HG03095 (cell line): ENCODE data around the gene F2R.
"Not testable (repeated sequence)": the region's sequence is repeated elsewhere in the genome, so short reads cannot be mapped to it uniquely, and the experiment has no call there.

Source experiments
- ATAC-seq: cut with Tn5 transposase; IDR thresholded peaks from one replicate; pipeline ENCODE4 v1.9.1; 2021; ENCODE audit warnings: moderate library complexity; ENCODE audit not compliant: unreplicated experiment

The F2R gene

GRCh38 chr5:76717222-76718083, 1.5 kb downstream of the F2R start:
- no peak for ATAC-seq

GRCh38 chr5:76718381-76718832, 2.5 kb downstream of the F2R start:
- no peak for ATAC-seq

- no peak for ATAC-seq
Observed at GRCh38 chr5:76718880-76719279, 3.0 kb downstream of the F2R start.

DNA sequence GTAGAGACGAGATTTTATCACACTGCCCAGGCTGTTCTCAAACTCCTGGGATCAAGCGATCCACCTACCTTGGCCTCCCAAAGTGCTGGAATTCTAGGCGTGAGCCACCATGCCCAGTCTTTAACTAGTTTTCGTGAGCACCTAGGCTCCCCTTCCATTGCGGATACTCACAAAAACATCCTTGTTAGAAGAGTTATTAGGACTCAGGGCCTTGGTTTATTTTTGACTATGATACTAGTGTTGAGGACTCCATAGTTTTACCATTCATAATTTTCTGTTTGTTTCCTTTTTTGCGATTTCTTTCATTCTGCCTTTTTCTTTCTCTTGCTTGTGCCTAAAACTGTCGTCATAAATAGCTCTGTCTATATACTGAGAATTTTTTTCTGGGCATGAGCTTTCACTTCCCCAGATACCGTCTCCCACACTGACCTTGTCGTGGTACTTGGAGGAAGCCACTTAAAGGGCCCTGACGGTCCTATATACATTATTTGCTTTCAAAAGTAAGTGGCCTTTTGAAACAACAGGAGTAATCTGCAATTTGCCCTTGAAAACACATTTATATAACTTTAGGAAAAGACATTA, 5.2 kb downstream of the F2R start:
- ATAC-seq, result peak; percentile 88

DNA sequence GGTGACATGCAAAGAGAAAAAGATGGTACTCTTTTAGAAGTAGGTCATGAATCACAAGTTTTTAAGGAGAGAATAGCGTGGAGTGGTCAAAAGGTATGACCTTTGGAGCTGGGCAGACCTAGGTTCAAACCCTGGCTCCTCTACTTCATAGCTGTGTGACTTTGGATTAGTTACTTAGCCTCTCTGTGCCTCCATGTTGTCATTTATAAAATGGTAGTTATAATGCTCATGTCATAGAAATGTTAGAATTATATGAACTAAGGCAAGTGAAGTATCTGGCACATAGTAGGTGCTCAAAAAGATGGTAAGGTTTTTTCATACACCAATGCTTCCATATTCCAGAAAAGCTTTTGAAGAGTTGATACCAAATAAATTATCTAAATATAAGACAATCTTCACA, 7.3 kb downstream of the F2R start:
- no peak for ATAC-seq

DNA sequence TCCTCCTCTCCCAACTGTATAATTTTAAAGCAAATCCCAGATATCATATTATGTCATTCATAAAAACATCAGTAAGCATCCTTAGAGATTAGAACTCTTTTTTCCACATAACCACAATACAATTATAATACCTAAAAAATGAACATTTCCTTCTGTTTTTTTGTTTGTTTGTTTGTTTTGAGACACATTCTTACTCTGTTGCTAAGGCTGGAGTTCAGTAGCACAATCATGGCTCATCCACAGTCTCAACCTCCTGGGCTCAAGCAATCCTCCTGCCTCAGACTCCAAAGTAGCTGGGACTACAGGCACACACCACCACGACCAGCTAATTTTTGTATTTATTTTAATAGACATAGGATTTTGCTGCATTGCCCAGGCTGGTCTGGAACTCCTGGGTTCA, 8.0 kb downstream of the F2R start:
- no peak for ATAC-seq

- no peak for ATAC-seq
Observed at GRCh38 chr5:76724871-76725270, 8.9 kb downstream of the F2R start.

GRCh38 chr5:76728965-76729364, 13.0 kb downstream of the F2R start:
- no peak for ATAC-seq

DNA sequence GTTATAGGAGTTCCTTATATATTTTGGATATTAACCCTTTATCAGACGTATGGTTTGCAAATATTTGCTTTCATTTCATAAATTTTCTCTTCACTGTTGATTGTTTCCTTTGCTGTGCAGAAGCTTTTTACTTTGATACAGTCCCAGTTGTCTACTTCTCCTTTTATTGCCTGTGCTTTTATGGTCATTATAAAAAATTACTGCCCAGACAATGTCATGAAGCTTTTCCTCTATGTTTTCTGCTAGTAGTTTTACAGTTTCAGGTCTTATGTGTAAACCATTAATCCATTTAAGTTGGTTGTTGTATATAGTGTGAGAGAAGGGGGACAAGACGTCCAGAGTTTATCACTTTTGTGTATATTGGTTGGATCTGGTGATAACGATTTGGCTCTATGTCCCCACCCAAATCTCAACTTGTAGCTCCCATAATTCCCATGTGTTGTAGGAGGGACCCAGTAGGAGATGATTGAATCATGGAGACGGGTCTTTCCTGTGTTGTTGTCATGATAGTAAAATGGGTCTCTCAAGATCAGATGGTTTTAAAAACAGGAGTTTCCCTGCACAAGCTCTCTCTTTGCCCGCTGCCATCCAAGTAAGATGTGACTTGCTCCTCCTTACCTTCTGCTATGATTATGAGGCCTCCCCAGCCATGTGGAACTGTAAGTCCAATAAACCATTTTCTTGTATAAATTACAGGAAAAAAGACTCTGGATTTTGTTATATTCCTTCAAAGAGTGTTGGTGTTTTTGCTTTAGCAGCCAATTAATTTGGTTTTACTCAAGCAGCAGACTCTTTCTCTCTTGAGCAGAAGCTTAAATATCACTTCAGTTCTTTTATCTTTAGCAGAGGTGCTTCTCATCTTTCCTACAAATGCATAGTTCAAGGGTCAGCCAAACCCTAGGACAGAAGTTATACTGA, 13.7 kb downstream of the F2R start:
- no peak for ATAC-seq

DNA sequence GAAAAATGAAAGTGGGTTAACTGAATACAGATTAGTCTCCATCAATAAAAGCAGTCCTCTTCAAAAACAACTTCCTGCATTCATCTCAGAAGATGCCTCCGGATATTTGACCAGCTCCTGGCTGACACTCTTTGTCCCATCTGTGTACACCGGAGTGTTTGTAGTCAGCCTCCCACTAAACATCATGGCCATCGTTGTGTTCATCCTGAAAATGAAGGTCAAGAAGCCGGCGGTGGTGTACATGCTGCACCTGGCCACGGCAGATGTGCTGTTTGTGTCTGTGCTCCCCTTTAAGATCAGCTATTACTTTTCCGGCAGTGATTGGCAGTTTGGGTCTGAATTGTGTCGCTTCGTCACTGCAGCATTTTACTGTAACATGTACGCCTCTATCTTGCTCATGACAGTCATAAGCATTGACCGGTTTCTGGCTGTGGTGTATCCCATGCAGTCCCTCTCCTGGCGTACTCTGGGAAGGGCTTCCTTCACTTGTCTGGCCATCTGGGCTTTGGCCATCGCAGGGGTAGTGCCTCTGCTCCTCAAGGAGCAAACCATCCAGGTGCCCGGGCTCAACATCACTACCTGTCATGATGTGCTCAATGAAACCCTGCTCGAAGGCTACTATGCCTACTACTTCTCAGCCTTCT, 16.6 kb downstream of the F2R start:
- peak; percentile 2 for ATAC-seq

- peak; percentile 67 for ATAC-seq
Observed at GRCh38 chr5:76733049-76733417, 17.1 kb downstream of the F2R start.

- no peak for ATAC-seq
Observed at GRCh38 chr5:76735762-76736545, 20.0 kb downstream of the F2R start.

- ATAC-seq, result no peak
Observed at GRCh38 chr5:76736679-76737556, 21.0 kb downstream of the F2R start.

DNA sequence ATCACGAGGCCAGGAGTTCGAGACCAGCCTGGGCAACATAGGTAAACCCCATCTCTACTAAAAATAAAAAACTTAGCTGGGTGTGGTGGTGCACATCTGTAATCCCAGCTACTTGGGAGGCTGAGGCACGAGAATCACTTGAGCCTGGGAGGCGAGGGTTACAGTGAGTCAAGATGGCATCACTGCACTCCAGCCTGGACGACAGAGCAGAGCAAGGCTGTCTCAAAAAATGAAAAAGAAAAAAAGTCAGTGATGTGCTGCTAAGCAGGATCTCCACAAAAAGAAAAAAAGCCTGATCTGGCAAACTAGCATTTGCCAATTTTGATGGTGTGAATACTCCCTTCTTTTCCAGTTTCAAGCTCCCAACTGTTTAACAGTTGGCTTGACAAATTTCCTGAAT, 21.9 kb downstream of the F2R start:
- no peak for ATAC-seq

- not testable (repeated sequence) for ATAC-seq
Observed at GRCh38 chr5:76741506-76741905, 25.6 kb downstream of the F2R start.

DNA sequence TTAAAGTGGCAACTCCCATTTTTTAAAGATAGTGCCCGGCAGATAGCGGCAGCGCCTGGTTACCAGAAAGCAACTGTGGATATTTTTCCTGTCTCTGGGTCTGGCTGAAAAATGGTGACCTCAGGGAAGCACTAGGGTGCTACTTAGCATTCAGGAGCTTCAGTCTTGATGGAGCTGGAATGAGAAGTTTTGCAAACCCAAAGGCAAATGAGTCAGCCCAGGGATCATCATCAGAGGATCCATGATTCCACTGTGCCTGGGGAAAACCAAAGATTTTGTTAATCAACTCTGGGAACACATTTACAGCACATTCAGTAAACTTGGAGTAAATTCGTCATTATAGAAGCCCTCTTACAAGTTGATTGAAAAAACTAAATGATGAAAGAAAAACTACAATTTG, 26.7 kb downstream of the F2R start:
- ATAC-seq, result no peak

DNA sequence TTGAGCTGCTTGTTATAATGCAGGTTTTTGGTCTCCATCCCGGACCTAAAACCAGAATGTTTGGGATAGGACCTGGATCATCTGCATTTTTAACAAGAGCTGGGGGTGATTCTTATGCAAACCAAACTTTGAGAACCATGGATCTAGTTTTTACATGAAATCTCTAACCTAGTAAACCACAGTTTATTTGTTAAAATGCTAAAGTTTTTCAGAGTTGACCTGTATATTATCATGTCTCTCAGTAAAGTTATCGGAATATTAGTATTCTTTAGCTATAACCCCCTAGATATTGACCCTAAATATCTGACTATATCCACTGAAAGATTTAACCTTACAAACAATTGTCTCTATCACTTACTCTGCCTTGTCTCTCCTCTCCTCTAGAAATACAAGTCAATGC, 28.7 kb downstream of the F2R start:
- no peak for ATAC-seq

DNA sequence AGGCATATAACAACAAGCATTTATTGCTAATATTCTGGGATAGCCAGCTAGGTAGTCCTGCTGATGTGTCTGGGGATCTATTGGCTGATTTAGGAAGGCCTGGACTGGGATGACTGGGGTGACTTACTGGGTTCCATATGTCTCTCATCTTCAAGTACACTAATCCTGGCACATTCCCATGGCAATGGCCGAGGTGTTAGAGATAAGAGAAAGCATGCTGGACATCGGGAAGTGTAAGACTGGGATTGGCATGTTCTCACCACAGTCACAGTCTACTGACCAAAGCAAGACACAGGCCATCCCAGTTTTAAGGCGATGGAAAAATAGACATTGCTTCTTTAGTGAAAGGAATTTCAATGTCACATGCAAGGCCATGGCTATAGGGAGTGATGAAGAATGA, 29.7 kb downstream of the F2R start:
- no peak for ATAC-seq

DNA sequence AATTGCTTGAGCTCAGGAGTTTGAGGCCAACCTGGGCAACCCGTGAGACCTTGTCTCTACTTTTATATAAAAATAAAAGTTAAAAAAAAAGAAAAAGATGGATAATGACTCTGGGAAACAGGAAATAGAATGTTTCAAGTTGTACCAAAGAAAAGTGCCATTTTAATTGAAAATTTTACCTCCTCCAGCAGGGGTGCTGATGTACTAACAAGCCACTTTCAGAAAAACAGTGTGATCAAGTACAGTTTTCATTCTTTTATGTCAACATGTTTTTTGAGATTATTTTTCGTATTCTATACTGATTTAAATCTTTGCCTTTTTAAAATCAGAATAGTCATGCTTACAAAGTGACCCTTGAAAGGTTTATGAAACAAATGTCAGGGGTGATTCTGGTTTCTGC, 30.8 kb downstream of the F2R start:
- no peak for ATAC-seq
